Activated T-helper 1 cell treated with anti-CD3 and anti-CD28 coated beads, Interleukin-2, amount 50 U/mL, for 16 hours (primary cell): ENCODE measurements around the gene CABP2.
"Not testable (repeated sequence)": the region's sequence is repeated elsewhere in the genome, so short reads cannot be mapped to it uniquely, and the experiment has no call there.

Experiments
- DNase-seq, 2 donors: peaks; one replicate each; pipeline ENCODE4 v3.0.0-alpha.2; 2020; ENCODE audit warnings: low read depth in 1 of 2, low spot score in 1 of 2

CABP2 gene

DNA sequence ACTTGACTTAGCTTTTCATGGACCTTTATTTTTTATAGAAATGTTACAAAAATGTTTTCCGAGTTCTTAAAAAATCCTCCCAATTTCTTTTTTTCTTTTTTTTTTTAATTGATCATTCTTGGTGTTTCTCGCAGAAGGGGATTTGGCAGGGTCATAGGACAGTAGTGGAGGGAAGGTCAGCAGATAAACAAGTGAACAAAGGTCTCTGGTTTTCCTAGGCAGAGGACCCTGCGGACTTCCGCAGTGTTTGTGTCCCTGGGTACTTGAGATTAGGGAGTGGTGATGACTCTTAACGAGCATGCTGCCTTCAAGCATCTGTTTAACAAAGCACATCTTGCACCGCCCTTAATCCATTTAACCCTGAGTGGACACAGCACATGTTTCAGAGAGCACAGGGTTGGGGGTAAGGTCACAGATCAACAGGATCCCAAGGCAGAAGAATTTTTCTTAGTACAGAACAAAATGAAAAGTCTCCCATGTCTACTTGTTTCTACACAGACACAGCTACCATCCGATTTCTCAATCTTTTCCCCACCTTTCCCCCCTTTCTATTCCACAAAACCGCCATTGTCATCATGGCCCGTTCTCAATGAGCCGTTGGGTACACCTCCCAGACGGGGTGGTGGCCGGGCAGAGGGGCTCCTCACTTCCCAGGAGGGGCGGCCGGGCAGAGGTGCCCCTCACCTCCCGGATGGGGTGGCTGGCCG, 45.7 kb downstream of the CABP2 start:
- not testable (repeated sequence) for DNase-seq

GRCh38 chr11:67476692-67477091, 46.6 kb downstream of the CABP2 start:
- not testable (repeated sequence) for DNase-seq

DNA sequence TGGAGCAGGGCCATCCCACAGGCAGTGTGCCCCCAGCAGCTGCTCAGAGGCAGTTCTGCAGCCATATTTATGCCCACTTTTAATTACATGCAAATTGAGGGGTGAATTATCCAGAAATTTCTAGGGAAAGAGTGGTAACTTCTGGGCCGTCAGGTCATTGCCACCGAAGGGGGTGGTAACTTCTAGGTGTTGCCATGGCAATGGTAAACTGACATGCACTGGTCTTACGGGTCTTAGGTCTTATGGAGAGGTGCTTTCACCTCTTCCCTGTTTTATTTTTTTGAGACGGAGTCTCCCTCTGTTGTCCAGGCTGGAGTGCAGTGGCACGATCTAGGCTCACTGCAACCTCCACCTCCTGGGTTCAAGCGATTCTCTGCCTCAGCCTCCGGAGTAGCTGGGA, 50.4 kb downstream of the CABP2 start:
- no peak for DNase-seq

GRCh38 chr11:67470337-67471002, 52.8 kb downstream of the CABP2 start:
- DNase-seq = no peak

GRCh38 chr11:67469508-67469811, 53.8 kb downstream of the CABP2 start:
- DNase-seq = no peak
